ENCODE data around the gene PIGT. TPM values are rescaled to one million over a fixed set of nuclear protein-coding genes. Genes with fewer than 3 reads are reported as not detected.
A peak's percentile ranks its signal among the peaks of the same experiment; 100 is the strongest.

Gene PIGT
- total RNA-seq, 1 experiment from 2014 or later: 63.7 TPM

DNA sequence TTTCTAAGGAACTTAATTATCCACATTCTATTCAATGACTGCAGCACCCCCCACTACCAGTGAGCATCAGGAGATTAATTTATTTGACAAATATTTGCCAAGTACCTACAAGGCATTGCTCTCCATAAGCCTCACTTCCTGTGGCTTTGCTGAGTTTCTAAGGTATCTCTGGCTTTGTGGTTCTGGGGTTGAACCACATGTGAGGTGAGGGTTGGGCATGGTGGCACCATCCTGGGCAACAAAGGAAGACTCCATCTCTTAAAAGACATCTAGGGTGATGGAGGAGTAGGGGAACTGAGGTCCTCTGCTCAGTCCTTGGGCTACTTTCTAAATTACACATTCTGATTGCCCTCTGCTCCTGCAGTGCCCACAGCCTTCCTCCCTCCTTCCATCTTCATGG lies 28.1 kb downstream of the PIGT start:
- TF ChIP-seq CBFB (CRISPR knock-in tag; IDR thresholded peaks at IDR 0.05; ENCODE audit: low read depth): no peak
- Mint-ChIP-seq H3K4me3 (no peak overlapping the region), H3K27ac (no peak overlapping the region), H3K9me3 (no peaks in the 10 kb centered on the region), H3K4me1 (peaks cover 19% of the 10 kb centered on the region), H3K27me3 (ENCODE audit: low read depth) (peaks cover 6% of the 10 kb centered on the region; the same call in 1 of the 2 replicates), H3K36me3 (no peaks in the 10 kb centered on the region)
- DNase-seq (ENCODE audit: low spot score) (no peak), ATAC-seq (no peak)
- POLR2A ChIA-PET: no interaction called here
- CTCF ChIA-PET: interaction anchor here (0.7 to 1.1 kb wide), 3 partner anchors 56 to 143 kb away, joined by 3 to 4 read pairs (median 3); no protein-coding TSS in a partner anchor

DNA sequence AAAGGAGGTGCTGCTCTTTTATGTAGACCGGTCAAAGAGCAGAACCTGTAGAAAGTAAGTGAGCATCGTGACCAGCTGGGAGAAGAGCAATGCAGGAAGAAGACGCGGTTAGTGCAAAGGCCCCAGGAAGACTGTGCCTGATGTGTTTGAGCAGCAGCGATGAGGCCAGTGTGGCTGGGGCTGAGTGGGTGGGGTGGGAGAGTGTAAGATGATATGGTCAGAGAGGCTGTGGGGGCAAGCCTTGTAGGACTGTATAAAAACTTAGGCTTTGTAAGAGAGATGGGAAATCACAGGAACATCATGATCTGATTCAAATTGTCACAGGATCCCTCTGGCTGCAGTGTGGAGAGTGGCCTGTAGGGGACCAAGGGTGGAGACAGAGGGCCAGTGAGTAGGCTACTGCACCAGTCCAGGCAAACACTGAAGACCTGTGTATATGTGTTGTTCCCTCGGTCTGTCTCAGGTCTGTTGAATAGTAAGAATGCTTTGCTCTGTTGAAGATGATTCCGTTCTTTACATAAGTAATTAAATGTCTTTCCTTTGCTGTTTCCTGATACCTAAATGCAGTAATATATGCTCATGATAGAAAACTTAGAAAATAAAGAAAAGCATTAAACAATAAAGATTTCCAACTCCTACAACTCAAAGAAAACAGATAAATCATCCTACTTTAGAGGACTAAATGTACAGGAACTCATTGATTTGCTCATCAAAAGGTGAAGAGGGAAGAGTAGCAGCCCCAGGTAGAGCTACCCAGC lies 30.0 kb downstream of the PIGT start:
- ATAC-seq: peak; percentile 89

DNA sequence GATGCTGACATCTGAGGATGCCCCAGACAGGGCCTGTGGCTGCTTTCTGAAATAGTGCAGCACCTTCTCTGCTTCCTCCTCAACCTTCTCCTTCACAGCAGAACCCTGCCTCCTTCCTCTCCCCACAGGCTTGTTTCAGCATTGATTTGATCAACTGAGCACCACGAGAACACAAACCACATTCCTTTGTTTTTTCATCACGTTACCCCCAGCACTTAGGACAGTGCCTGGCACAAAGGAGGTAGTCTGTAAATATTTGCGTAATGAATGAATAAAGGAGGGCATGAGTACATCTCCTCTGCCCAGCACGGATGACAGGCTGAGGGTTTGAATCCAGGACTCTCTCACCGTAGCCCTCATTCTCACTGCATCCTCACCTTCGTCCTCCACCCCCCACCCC lies 32.3 kb downstream of the PIGT start:
- POLR2A ChIA-PET: no interaction called here
- H3K27ac Mint-ChIP-seq: peak overlapping the region; percentile 44; the same call in 1 of the 2 replicates
- H3K4me3 Mint-ChIP-seq: no peak overlapping the region
- no peak for TF ChIP-seq MYBL2 (CRISPR knock-in tag; IDR thresholded peaks at IDR 0.05)
- no peak for TF ChIP-seq ZBTB43 (CRISPR knock-in tag; IDR thresholded peaks at IDR 0.05)
- TF ChIP-seq, protein P1, sequence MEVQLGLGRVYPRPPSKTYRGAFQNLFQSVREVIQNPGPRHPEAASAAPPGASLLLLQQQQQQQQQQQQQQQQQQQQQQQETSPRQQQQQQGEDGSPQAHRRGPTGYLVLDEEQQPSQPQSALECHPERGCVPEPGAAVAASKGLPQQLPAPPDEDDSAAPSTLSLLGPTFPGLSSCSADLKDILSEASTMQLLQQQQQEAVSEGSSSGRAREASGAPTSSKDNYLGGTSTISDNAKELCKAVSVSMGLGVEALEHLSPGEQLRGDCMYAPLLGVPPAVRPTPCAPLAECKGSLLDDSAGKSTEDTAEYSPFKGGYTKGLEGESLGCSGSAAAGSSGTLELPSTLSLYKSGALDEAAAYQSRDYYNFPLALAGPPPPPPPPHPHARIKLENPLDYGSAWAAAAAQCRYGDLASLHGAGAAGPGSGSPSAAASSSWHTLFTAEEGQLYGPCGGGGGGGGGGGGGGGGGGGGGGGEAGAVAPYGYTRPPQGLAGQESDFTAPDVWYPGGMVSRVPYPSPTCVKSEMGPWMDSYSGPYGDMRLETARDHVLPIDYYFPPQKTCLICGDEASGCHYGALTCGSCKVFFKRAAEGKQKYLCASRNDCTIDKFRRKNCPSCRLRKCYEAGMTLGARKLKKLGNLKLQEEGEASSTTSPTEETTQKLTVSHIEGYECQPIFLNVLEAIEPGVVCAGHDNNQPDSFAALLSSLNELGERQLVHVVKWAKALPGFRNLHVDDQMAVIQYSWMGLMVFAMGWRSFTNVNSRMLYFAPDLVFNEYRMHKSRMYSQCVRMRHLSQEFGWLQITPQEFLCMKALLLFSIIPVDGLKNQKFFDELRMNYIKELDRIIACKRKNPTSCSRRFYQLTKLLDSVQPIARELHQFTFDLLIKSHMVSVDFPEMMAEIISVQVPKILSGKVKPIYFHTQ (CRISPR knock-in tag; IDR thresholded peaks at IDR 0.05): no peak
- no peak for TF ChIP-seq PREB (CRISPR knock-in tag; IDR thresholded peaks at IDR 0.05; ENCODE audit: borderline replicate concordance)
- no peak for TF ChIP-seq GTF2I (CRISPR knock-in tag; conservative IDR thresholded peaks at IDR 0.05)
- no peak for TF ChIP-seq MAX (CRISPR knock-in tag; IDR thresholded peaks at IDR 0.05)
- TF ChIP-seq FOXJ3 (CRISPR knock-in tag; IDR thresholded peaks at IDR 0.05; ENCODE audit: borderline replicate concordance): no peak
- TF ChIP-seq, protein P2, sequence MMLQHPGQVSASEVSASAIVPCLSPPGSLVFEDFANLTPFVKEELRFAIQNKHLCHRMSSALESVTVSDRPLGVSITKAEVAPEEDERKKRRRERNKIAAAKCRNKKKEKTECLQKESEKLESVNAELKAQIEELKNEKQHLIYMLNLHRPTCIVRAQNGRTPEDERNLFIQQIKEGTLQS (CRISPR knock-in tag; conservative IDR thresholded peaks at IDR 0.05): no peak
- TF ChIP-seq, protein P3, sequence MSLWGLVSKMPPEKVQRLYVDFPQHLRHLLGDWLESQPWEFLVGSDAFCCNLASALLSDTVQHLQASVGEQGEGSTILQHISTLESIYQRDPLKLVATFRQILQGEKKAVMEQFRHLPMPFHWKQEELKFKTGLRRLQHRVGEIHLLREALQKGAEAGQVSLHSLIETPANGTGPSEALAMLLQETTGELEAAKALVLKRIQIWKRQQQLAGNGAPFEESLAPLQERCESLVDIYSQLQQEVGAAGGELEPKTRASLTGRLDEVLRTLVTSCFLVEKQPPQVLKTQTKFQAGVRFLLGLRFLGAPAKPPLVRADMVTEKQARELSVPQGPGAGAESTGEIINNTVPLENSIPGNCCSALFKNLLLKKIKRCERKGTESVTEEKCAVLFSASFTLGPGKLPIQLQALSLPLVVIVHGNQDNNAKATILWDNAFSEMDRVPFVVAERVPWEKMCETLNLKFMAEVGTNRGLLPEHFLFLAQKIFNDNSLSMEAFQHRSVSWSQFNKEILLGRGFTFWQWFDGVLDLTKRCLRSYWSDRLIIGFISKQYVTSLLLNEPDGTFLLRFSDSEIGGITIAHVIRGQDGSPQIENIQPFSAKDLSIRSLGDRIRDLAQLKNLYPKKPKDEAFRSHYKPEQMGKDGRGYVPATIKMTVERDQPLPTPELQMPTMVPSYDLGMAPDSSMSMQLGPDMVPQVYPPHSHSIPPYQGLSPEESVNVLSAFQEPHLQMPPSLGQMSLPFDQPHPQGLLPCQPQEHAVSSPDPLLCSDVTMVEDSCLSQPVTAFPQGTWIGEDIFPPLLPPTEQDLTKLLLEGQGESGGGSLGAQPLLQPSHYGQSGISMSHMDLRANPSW (CRISPR knock-in tag; conservative IDR thresholded peaks at IDR 0.05; ENCODE audit: low read depth): no peak

More for the DNA sequence above, 30.0 kb downstream of the PIGT start:
- H3K27me3 Mint-ChIP-seq (ENCODE audit: low read depth): peaks cover 6% of the 10 kb centered on the region; the same call in 1 of the 2 replicates
- H3K36me3 Mint-ChIP-seq: no peaks in the 10 kb centered on the region
- peak; percentile 74 for DNase-seq (ENCODE audit: low spot score)
- ChIA-PET CTCF (interaction anchor here (0.6 to 3.9 kb wide), 13 partner anchors 9 to 335 kb away, joined by 3 to 20 read pairs (median 3); partner anchors contain the start of genes MATN4, PIGT, SYS1 and WFDC10A), POLR2A (no interaction called here)
- no peak overlapping the region for H3K4me3 Mint-ChIP-seq
- H3K4me1 Mint-ChIP-seq: peaks cover 10% of the 10 kb centered on the region
- no peak overlapping the region for H3K27ac Mint-ChIP-seq
- no peak for TF ChIP-seq ERG (CRISPR knock-in tag; IDR thresholded peaks at IDR 0.05)
- TF ChIP-seq, protein P4, sequence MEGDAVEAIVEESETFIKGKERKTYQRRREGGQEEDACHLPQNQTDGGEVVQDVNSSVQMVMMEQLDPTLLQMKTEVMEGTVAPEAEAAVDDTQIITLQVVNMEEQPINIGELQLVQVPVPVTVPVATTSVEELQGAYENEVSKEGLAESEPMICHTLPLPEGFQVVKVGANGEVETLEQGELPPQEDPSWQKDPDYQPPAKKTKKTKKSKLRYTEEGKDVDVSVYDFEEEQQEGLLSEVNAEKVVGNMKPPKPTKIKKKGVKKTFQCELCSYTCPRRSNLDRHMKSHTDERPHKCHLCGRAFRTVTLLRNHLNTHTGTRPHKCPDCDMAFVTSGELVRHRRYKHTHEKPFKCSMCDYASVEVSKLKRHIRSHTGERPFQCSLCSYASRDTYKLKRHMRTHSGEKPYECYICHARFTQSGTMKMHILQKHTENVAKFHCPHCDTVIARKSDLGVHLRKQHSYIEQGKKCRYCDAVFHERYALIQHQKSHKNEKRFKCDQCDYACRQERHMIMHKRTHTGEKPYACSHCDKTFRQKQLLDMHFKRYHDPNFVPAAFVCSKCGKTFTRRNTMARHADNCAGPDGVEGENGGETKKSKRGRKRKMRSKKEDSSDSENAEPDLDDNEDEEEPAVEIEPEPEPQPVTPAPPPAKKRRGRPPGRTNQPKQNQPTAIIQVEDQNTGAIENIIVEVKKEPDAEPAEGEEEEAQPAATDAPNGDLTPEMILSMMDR (IDR thresholded peaks at IDR 0.05): peak; percentile 62
- H3K9me3 Mint-ChIP-seq: no peaks in the 10 kb centered on the region

More for the DNA sequence above, 32.3 kb downstream of the PIGT start:
- H3K4me1 Mint-ChIP-seq: peaks cover 8% of the 10 kb centered on the region
- no peaks in the 10 kb centered on the region for H3K9me3 Mint-ChIP-seq
- no peak for ATAC-seq
- H3K27me3 Mint-ChIP-seq (ENCODE audit: low read depth): peaks cover 6% of the 10 kb centered on the region; the same call in 1 of the 2 replicates
- no peak for DNase-seq (ENCODE audit: low spot score)
- H3K36me3 Mint-ChIP-seq: no peaks in the 10 kb centered on the region
- CTCF ChIA-PET: interaction anchor here (0.6 to 3.9 kb wide), 3 partner anchors 11 to 539 kb away, joined by 3 to 20 read pairs (median 3); no protein-coding TSS in a partner anchor
